Transverse colon (tissue), 4 donors: ENCODE measurements around the gene ENTPD5.

ENCODE experiments used
- POLR2AphosphoS5 ChIP-seq, 3 donors: sonication (generic); formaldehyde crosslinking; IDR thresholded peaks; one replicate each; pipeline ENCODE4 v1.6.1; 2016; ENCODE audit warnings: antibody characterized with exemption in 3 of 3
- TF ChIP-seq, protein P1 (sequence below), 5 experiments: fragments of 200-600 bp in 3 of 5; fragments of 450-650 bp in 2 of 5; sonication (generic) in 3 of 5; IDR thresholded peaks; 1 replicate in 2 of 5; 2 replicates in 3 of 5; pipeline ENCODE4 v1.5.1; 2016 to 2017; ENCODE audit warnings: antibody characterized with exemption in 5 of 5, inconsistent platforms in 3 of 5, mild to moderate bottlenecking in 2 of 5, moderate library complexity in 1 of 5

DNA sequence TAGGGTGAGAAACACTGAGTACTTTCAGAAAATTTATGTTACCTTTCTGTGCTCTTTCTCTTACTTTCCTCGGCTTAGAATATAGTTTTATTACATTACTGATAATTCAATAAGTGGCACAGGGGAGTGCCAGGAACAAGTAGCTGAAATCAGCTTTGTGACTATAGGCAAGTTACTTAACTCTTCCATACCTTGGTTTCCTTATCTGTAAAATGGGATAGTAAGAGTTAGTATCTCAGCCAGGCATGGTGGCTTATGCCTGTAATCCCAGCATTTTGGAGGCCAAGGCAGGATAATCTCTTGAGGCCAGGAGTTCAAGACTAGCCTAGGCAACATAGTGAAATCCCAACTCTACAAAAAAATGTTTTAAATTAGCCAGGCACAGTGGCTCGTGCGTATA lies 15.5 kb upstream of the ENTPD5 start:
- no peak for TF ChIP-seq POLR2AphosphoS5 (IDR thresholded peaks at IDR 0.05)
- TF ChIP-seq, protein P1, sequence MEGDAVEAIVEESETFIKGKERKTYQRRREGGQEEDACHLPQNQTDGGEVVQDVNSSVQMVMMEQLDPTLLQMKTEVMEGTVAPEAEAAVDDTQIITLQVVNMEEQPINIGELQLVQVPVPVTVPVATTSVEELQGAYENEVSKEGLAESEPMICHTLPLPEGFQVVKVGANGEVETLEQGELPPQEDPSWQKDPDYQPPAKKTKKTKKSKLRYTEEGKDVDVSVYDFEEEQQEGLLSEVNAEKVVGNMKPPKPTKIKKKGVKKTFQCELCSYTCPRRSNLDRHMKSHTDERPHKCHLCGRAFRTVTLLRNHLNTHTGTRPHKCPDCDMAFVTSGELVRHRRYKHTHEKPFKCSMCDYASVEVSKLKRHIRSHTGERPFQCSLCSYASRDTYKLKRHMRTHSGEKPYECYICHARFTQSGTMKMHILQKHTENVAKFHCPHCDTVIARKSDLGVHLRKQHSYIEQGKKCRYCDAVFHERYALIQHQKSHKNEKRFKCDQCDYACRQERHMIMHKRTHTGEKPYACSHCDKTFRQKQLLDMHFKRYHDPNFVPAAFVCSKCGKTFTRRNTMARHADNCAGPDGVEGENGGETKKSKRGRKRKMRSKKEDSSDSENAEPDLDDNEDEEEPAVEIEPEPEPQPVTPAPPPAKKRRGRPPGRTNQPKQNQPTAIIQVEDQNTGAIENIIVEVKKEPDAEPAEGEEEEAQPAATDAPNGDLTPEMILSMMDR (IDR thresholded peaks at IDR 0.05) = no peak
